SK-N-SH treated with all-trans-retinoic acid at 6 μM for 48 hours (cell line): ENCODE data around the gene TAX1BP1.

Source experiments
- ARNTL ChIP-seq: fragments of 450-650 bp; formaldehyde crosslinking; IDR thresholded peaks from 2 replicates; pipeline ENCODE4 v1.5.0; 2020; ENCODE audit warnings: low read depth, mild to moderate bottlenecking, moderate library complexity, borderline replicate concordance
- GLIS3 ChIP-seq: fragments of 250-450 bp; sonication (Bioruptor Pico); IDR thresholded peaks from 2 replicates; pipeline ENCODE4 v1.5.0; 2020; ENCODE audit warnings: mild to moderate bottlenecking, moderate library complexity
- ISL1 ChIP-seq: fragments of 250-450 bp; sonication (Bioruptor Pico); IDR thresholded peaks from 2 replicates; pipeline ENCODE4 v2.1.2; 2022; ENCODE audit warnings: mild to moderate bottlenecking, moderate library complexity
- SNAI2 ChIP-seq: fragments of 250-450 bp; sonication (Bioruptor Pico); IDR thresholded peaks from 2 replicates; pipeline ENCODE4 v1.5.0; 2020; ENCODE audit warnings: mild to moderate bottlenecking, moderate library complexity
- TCF4 ChIP-seq: fragments of 250-450 bp; sonication (Bioruptor Pico); IDR thresholded peaks from 2 replicates; pipeline ENCODE4 v1.8.0; 2021; ENCODE audit warnings: mild to moderate bottlenecking, moderate library complexity, borderline replicate concordance
- TOX ChIP-seq: fragments of 250-450 bp; sonication (Bioruptor Pico); IDR thresholded peaks from 2 replicates; pipeline ENCODE4 v1.8.0; 2021; ENCODE audit warnings: mild to moderate bottlenecking, moderate library complexity, borderline replicate concordance
- TSHZ2 ChIP-seq: fragments of 250-450 bp; sonication (Bioruptor Pico); IDR thresholded peaks from 2 replicates; pipeline ENCODE4 v1.5.0; 2020; ENCODE audit warnings: mild to moderate bottlenecking, moderate library complexity
- ZFP3 ChIP-seq: fragments of 250-450 bp; sonication (Bioruptor Pico); IDR thresholded peaks from 2 replicates; pipeline ENCODE4 v1.5.0; 2020; ENCODE audit warnings: mild to moderate bottlenecking, moderate library complexity
- ZFP30 ChIP-seq: fragments of 450-650 bp; formaldehyde crosslinking; IDR thresholded peaks from 2 replicates; pipeline ENCODE4 v1.5.0; 2022; ENCODE audit warnings: mild to moderate bottlenecking, moderate library complexity
- ZNF565 ChIP-seq: fragments of 450-650 bp; formaldehyde crosslinking; conservative IDR thresholded peaks from 2 replicates; pipeline ENCODE4 v1.5.0; 2020; ENCODE audit warnings: low read depth, mild to moderate bottlenecking, moderate library complexity
- TF ChIP-seq, protein P1 (sequence below): fragments of 250-450 bp; sonication (Bioruptor Pico); IDR thresholded peaks from 2 replicates; pipeline ENCODE4 v1.5.1; 2021; ENCODE audit warnings: mild to moderate bottlenecking, moderate library complexity
- TF ChIP-seq, protein P2 (sequence below): fragments of 250-450 bp; sonication (Bioruptor Pico); IDR thresholded peaks from 2 replicates; pipeline ENCODE4 v1.5.1; 2020; ENCODE audit warnings: low read depth, mild to moderate bottlenecking, moderate library complexity

GRCh38 chr7:27756298-27756697 lies 16.3 kb downstream of the TAX1BP1 start:
- no peak for TF ChIP-seq SNAI2 (CRISPR knock-in tag)
- no peak for TF ChIP-seq ZNF565 (CRISPR knock-in tag)
- TF ChIP-seq, protein P1, sequence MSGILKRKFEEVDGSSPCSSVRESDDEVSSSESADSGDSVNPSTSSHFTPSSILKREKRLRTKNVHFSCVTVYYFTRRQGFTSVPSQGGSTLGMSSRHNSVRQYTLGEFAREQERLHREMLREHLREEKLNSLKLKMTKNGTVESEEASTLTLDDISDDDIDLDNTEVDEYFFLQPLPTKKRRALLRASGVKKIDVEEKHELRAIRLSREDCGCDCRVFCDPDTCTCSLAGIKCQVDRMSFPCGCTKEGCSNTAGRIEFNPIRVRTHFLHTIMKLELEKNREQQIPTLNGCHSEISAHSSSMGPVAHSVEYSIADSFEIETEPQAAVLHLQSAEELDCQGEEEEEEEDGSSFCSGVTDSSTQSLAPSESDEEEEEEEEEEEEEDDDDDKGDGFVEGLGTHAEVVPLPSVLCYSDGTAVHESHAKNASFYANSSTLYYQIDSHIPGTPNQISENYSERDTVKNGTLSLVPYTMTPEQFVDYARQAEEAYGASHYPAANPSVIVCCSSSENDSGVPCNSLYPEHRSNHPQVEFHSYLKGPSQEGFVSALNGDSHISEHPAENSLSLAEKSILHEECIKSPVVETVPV (CRISPR knock-in tag): no peak
- no peak for TF ChIP-seq ARNTL (CRISPR knock-in tag)
- TF ChIP-seq ISL1 (CRISPR knock-in tag): no peak
- TF ChIP-seq ZFP30: no peak
- TF ChIP-seq TOX (CRISPR knock-in tag): no peak
- TF ChIP-seq, protein P2, sequence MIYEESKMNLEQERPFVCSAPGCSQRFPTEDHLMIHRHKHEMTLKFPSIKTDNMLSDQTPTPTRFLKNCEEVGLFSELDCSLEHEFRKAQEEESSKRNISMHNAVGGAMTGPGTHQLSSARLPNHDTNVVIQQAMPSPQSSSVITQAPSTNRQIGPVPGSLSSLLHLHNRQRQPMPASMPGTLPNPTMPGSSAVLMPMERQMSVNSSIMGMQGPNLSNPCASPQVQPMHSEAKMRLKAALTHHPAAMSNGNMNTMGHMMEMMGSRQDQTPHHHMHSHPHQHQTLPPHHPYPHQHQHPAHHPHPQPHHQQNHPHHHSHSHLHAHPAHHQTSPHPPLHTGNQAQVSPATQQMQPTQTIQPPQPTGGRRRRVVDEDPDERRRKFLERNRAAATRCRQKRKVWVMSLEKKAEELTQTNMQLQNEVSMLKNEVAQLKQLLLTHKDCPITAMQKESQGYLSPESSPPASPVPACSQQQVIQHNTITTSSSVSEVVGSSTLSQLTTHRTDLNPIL (CRISPR knock-in tag): no peak
- no peak for TF ChIP-seq ZFP3 (CRISPR knock-in tag)
- TF ChIP-seq TCF4 (CRISPR knock-in tag): no peak
- TF ChIP-seq TSHZ2 (CRISPR knock-in tag): no peak
- TF ChIP-seq GLIS3 (CRISPR knock-in tag): no peak
